K562 (cell line): ENCODE measurements around the gene TMEM242. TPM values are rescaled to one million over a fixed set of nuclear protein-coding genes. Genes with fewer than 3 reads are reported as not detected.

Experiments used
- ARID1B ChIP-seq: fragments of 450-650 bp; IDR thresholded peaks from 2 replicates; pipeline ENCODE4 v1.6.1; 2016; ENCODE audit warnings: antibody characterized with exemption, mild to moderate bottlenecking, inconsistent platforms
- CHD2 ChIP-seq: IDR thresholded peaks from 2 replicates; pipeline ENCODE4 v1.6.1; 2011; ENCODE audit warnings: low read depth, low read length
- DMBX1 ChIP-seq: fragments of 250-450 bp; sonication (Bioruptor Pico); IDR thresholded peaks from 2 replicates; pipeline ENCODE4 v1.8.0; 2022; ENCODE audit warnings: inconsistent platforms, mild to moderate bottlenecking, moderate library complexity, borderline replicate concordance
- HDAC1 ChIP-seq, 2 experiments: fragments of 450-650 bp; IDR thresholded peaks; 2 replicates each; pipeline ENCODE4 v1.6.1; 2016 to 2017; ENCODE audit warnings: inconsistent platforms in 1 of 2, mild to moderate bottlenecking in 1 of 2, moderate library complexity in 1 of 2
- LEF1 ChIP-seq: fragments of 450-650 bp; IDR thresholded peaks from 2 replicates; pipeline ENCODE4 v1.6.1; 2016; ENCODE audit warnings: mild to moderate bottlenecking
- POLR2AphosphoS5 ChIP-seq: IDR thresholded peaks from 2 replicates; pipeline ENCODE4 v1.6.1; 2011; ENCODE audit warnings: mild to moderate bottlenecking, low read depth, low read length, moderate library complexity; ENCODE audit not compliant: control insufficient read depth, insufficient read depth
- POLR2B ChIP-seq: fragments of 450-650 bp; IDR thresholded peaks from 2 replicates; pipeline ENCODE4 v1.6.1; 2018; ENCODE audit warnings: low read depth; ENCODE audit not compliant: partially characterized antibody
- TAF9B ChIP-seq: fragments of 450-650 bp; IDR thresholded peaks from 2 replicates; pipeline ENCODE4 v1.6.1; 2018; ENCODE audit warnings: mild to moderate bottlenecking; ENCODE audit not compliant: partially characterized antibody
- polyA plus RNA-seq, 8 experiments: library from polyadenylated mRNA; depleted of rRNA in 4 of 8; stranded (reverse) in 5 of 8; unstranded in 3 of 8; fragments of >200 nt; fragmentation: Nextera tagmentation in 2 of 8; fragmentation: Illumina TruSeq in 1 of 8; extraction: Ambion mirVana in 2 of 8; extraction: Trizol in 1 of 8; gene quantifications; 2 replicates each; pipeline versions ENCODE4 v1.2.1 to v1.2.3, GENCODE V29; 2011 to 2014; ENCODE audit warnings: inconsistent platforms in 1 of 8, missing spikeins in 1 of 8
- total RNA-seq, 7 experiments: library from RNA; depleted of rRNA in 6 of 7; stranded (reverse); fragments of >200 nt in 6 of 7; fragmentation: Illumina TruSeq in 2 of 7; extraction: Trizol in 2 of 7; gene quantifications; 2 replicates each; pipeline versions ENCODE4 v1.2.1 to v1.2.3, GENCODE V29; 2011 to 2021; ENCODE audit warnings: low replicate concordance in 1 of 7
- TF ChIP-seq, protein P1 (sequence below), 2 experiments: IDR thresholded peaks; 2 replicates each; pipeline ENCODE4 v1.6.1; 2011; ENCODE audit warnings: borderline replicate concordance in 1 of 2, control low read depth in 1 of 2, low read depth in 1 of 2, low read length in 1 of 2, mild to moderate bottlenecking in 1 of 2, mixed read lengths in 1 of 2, moderate library complexity in 1 of 2; ENCODE audit not compliant: insufficient read depth in 1 of 2, insufficient read length in 1 of 2, poor library complexity in 1 of 2, severe bottlenecking in 1 of 2; ENCODE audit errors: extremely low read depth in 1 of 2
- TF ChIP-seq, protein P2 (sequence below): fragments of 250-450 bp; sonication (Bioruptor Pico); IDR thresholded peaks from 2 replicates; pipeline ENCODE4 v1.8.0; 2022; ENCODE audit warnings: inconsistent platforms
- TF ChIP-seq, protein P3 (sequence below): IDR thresholded peaks from 2 replicates; pipeline ENCODE4 v1.6.1; 2016; ENCODE audit warnings: missing genetic modification characterization, missing compliant biosample characterization
- TF ChIP-seq, protein P4 (sequence below), 2 experiments: fragments of 450-650 bp; IDR thresholded peaks; 2 replicates each; pipeline ENCODE4 v1.6.1; 2016; ENCODE audit warnings: mild to moderate bottlenecking in 2 of 2, borderline replicate concordance in 1 of 2, low read depth in 1 of 2, moderate library complexity in 1 of 2

The TMEM242 gene
- total and polyA plus RNA-seq, 9 of the 15 experiments (the other 6 are each of a cell fraction or from before 2014, with no cell fraction given): 9.5 to 35.3 (median 16.5) TPM

DNA sequence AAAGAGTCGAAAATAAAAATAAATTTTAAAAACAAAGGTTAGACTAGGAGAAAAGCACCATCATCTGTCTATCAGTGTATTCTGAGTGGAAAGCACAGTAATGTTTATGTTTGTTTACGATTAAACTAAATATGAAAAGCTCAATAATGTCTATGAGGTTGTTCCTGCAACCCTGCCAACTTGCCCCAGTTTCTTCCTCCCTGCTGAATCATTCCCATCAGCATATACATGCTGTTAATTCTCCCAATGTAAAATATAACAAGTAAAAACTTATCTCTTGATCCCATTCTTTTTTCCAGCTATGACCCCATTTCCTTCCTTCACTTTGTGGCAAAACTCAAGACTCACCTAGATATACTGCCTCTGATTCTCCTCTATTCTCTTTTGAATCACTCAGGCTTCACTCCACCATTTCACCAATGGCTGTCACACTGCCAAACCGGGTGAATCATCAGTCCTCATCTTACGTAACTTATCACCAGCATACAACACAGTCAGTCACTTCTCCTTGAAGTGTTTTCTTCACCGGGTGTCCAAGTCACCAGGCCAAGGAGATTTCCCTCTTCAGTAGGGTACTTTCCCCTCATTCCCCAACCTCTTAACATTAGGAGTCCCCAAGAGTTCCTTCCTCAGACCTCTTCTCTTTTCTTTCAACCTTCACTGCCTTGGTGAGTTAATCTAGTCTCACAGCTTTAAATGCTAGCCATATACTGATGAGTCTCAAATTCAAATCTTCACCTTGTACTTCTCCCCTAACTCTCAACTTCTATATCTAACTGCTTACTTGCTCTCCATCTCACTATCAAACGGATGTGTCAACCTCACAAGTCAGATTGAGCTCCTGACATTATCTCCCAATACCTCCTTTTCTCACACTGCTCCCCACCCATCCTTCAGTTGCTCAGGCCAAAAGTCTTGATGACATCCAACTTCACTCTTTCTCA is 6.2 kb downstream of the TMEM242 start (continued):
- TF ChIP-seq CHD2: no peak
- TF ChIP-seq ARID1B: peak; percentile 91
- TF ChIP-seq, protein P1, sequence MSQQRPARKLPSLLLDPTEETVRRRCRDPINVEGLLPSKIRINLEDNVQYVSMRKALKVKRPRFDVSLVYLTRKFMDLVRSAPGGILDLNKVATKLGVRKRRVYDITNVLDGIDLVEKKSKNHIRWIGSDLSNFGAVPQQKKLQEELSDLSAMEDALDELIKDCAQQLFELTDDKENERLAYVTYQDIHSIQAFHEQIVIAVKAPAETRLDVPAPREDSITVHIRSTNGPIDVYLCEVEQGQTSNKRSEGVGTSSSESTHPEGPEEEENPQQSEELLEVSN (IDR thresholded peaks at IDR 0.05; ENCODE audit: borderline replicate concordance in 1 of 2, extremely low read depth in 1 of 2, insufficient read depth in 1 of 2, insufficient read length in 1 of 2, low read depth in 1 of 2, low read length in 1 of 2, poor library complexity in 1 of 2, severe bottlenecking in 1 of 2): no peak
- TF ChIP-seq, protein P2, sequence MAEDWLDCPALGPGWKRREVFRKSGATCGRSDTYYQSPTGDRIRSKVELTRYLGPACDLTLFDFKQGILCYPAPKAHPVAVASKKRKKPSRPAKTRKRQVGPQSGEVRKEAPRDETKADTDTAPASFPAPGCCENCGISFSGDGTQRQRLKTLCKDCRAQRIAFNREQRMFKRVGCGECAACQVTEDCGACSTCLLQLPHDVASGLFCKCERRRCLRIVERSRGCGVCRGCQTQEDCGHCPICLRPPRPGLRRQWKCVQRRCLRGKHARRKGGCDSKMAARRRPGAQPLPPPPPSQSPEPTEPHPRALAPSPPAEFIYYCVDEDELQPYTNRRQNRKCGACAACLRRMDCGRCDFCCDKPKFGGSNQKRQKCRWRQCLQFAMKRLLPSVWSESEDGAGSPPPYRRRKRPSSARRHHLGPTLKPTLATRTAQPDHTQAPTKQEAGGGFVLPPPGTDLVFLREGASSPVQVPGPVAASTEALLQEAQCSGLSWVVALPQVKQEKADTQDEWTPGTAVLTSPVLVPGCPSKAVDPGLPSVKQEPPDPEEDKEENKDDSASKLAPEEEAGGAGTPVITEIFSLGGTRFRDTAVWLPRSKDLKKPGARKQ (CRISPR knock-in tag): no peak
- peak; percentile 47 for TF ChIP-seq TAF9B
- peak in 1 of 2 experiments; percentile 81; a peak in 2 of 4 replicates for TF ChIP-seq HDAC1 (IDR thresholded peaks at IDR 0.05)
- TF ChIP-seq, protein P3, sequence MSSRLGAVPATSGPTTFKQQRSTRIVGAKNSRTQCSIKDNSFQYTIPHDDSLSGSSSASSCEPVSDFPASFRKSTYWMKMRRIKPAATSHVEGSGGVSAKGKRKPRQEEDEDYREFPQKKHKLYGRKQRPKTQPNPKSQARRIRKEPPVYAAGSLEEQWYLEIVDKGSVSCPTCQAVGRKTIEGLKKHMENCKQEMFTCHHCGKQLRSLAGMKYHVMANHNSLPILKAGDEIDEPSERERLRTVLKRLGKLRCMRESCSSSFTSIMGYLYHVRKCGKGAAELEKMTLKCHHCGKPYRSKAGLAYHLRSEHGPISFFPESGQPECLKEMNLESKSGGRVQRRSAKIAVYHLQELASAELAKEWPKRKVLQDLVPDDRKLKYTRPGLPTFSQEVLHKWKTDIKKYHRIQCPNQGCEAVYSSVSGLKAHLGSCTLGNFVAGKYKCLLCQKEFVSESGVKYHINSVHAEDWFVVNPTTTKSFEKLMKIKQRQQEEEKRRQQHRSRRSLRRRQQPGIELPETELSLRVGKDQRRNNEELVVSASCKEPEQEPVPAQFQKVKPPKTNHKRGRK (tag): peak; percentile 48
- TF ChIP-seq POLR2AphosphoS5: peak; percentile 67; the same call in 1 of the 2 replicates
- peak; percentile 45; the same call in 1 of the 2 replicates for TF ChIP-seq LEF1
- peak; percentile 30 for TF ChIP-seq POLR2B
- 0 out of 2 replicates have a peak, but pooled peaks have one; percentile 22 for TF ChIP-seq DMBX1 (CRISPR knock-in tag)
- TF ChIP-seq, protein P4, sequence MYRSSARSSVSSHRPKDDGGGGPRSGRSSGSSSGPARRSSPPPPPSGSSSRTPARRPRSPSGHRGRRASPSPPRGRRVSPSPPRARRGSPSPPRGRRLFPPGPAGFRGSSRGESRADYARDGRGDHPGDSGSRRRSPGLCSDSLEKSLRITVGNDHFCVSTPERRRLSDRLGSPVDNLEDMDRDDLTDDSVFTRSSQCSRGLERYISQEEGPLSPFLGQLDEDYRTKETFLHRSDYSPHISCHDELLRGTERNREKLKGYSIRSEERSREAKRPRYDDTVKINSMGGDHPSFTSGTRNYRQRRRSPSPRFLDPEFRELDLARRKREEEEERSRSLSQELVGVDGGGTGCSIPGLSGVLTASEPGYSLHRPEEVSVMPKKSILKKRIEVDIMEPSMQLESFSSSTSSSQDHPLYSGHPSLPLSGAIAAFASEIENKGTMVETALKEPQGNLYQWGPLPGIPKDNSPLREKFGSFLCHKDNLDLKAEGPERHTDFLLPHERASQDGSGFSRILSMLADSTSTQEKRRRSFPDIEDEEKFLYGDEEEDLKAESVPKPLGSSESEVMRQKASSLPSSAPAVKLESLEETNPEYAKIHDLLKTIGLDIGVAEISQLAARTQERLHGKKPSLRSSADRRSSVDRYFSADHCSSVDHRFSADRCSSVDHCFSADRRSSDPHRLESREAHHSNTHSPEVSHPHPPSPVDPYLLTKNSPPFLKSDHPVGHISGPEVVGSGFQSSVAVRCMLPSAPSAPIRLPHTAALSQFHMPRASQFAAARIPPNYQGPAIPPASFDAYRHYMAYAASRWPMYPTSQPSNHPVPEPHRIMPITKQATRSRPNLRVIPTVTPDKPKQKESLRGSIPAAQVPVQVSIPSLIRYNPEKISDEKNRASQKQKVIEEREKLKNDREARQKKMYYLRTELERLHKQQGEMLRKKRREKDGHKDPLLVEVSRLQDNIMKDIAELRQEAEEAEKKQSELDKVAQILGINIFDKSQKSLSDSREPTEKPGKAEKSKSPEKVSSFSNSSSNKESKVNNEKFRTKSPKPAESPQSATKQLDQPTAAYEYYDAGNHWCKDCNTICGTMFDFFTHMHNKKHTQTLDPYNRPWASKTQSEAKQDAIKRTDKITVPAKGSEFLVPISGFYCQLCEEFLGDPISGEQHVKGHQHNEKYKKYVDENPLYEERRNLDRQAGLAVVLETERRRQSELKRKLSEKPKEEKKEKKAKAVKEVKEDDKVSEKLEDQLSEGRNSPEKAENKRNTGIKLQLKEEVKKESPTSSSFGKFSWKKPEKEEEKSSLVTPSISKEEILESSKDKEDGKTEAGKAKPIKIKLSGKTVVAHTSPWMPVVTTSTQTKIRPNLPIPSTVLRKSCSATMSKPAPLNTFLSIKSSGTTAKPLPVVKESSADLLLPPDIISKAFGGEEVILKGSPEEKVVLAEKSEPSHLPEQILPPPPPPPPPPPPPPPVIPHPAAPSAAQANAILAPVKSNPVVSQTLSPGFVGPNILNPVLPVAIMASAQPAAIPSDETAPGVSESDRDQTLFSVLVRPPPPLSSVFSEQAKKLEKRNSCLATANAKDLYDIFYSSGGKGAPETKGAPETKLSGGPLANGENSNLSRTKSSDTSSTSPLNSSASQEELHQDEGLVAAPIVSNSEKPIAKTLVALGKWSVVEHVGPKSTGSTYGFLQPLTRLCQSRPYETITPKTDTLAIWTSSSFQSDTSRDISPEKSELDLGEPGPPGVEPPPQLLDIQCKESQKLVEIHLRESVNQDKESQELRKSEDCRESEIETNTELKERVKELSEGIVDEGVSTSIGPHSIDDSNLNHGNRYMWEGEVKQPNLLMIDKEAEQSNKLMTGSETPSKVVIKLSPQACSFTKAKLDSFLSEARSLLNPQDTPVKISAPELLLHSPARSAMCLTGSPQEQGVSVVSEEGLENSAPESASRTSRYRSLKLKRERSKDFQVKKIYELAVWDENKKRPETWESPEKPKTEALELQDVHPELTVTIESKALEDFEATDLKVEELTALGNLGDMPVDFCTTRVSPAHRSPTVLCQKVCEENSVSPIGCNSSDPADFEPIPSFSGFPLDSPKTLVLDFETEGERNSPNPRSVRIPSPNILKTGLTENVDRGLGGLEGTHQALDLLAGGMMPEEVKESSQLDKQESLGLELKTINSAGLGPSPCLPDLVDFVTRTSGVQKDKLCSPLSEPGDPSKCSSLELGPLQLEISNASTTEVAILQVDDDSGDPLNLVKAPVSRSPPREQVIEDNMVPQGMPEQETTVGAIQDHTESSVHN (IDR thresholded peaks at IDR 0.05; ENCODE audit: borderline replicate concordance in 1 of 2, low read depth in 1 of 2): peak in 1 of 2 experiments; percentile 64; a peak in 1 of 4 replicates
